T-helper 2 cell treated with Interferon-gamma antibody and Interleukin-4, amounts not matched to agents 100 ng/mL and 5 ng/mL, for 36 hours (primary cell): ENCODE data around the gene CA10. TPM values are rescaled to one million over a fixed set of nuclear protein-coding genes. Genes with fewer than 3 reads are reported as not detected.

Source experiments
- intact Hi-C: fragments of 100-400 bp; cut with micrococcal nuclease; formaldehyde crosslinking; loops from one replicate; pipeline ENCODE4 v1.15.1; 2023
- total RNA-seq: library from RNA; stranded (reverse); gene quantifications from 2 replicates; pipeline ENCODE4 v1.2.3, GENCODE V29; 2022

Gene CA10
- total RNA-seq, 1 donor from 2014 or later, result not detected

GRCh38 chr17:51954232-51954765 is 204.2 kb downstream of the CA10 start:
- intact Hi-C loops, result no loop called here

GRCh38 chr17:51951741-51952140 is 206.8 kb downstream of the CA10 start:
- intact Hi-C loops, result no loop called here

GRCh38 chr17:51948128-51948527 is 210.4 kb downstream of the CA10 start:
- intact Hi-C loops, result no loop called here

GRCh38 chr17:51947160-51947735 is 211.3 kb downstream of the CA10 start:
- intact Hi-C loops, result no loop called here

GRCh38 chr17:51946311-51946710 is 212.2 kb downstream of the CA10 start:
- intact Hi-C loops, result no loop called here

GRCh38 chr17:51941272-51941671 is 217.2 kb downstream of the CA10 start:
- intact Hi-C loops, result no loop called here

GRCh38 chr17:51937264-51937663 is 221.2 kb downstream of the CA10 start:
- intact Hi-C loops, result no loop called here

- intact Hi-C loops, result no loop called here
Measured at GRCh38 chr17:51935477-51935876, 223.0 kb downstream of the CA10 start.

GRCh38 chr17:51933647-51934046 is 224.9 kb downstream of the CA10 start:
- intact Hi-C loops, result no loop called here

GRCh38 chr17:51926448-51926847 is 232.1 kb downstream of the CA10 start:
- intact Hi-C loops, result no loop called here

GRCh38 chr17:51921500-51921899 is 237.0 kb downstream of the CA10 start:
- intact Hi-C loops, result no loop called here

- intact Hi-C loops, result no loop called here
Measured at GRCh38 chr17:51914577-51914976, 243.9 kb downstream of the CA10 start.

- intact Hi-C loops, result no loop called here
Measured at GRCh38 chr17:51913491-51914205, 244.9 kb downstream of the CA10 start.

GRCh38 chr17:51912939-51913338 is 245.6 kb downstream of the CA10 start:
- intact Hi-C loops, result no loop called here

GRCh38 chr17:51911237-51911636 is 247.3 kb downstream of the CA10 start:
- intact Hi-C loops, result no loop called here

- intact Hi-C loops, result no loop called here
Measured at GRCh38 chr17:51909971-51910370, 248.5 kb downstream of the CA10 start.

GRCh38 chr17:51908841-51909537 is 249.5 kb downstream of the CA10 start:
- intact Hi-C loops, result no loop called here

GRCh38 chr17:51907041-51907440 is 251.5 kb downstream of the CA10 start:
- intact Hi-C loops, result no loop called here

- intact Hi-C loops, result no loop called here
Measured at GRCh38 chr17:51904379-51904778, 254.1 kb downstream of the CA10 start.

- intact Hi-C loops, result no loop called here
Measured at GRCh38 chr17:51901242-51901641, 257.3 kb downstream of the CA10 start.

GRCh38 chr17:51891936-51892335 is 266.6 kb downstream of the CA10 start:
- intact Hi-C loops, result no loop called here

- intact Hi-C loops, result no loop called here
Measured at GRCh38 chr17:51890710-51891109, 267.8 kb downstream of the CA10 start.
